Measurements from ENCODE around the gene ATP1A2. TPM values are rescaled to one million over a fixed set of nuclear protein-coding genes. Genes with fewer than 3 reads are reported as not detected.

ATP1A2 gene
- total and polyA plus RNA-seq, 2 of the 8 experiments (the other 6 are each of a cell fraction or from before 2014, with no cell fraction given) = 39.7 to 40.8 TPM

DNA sequence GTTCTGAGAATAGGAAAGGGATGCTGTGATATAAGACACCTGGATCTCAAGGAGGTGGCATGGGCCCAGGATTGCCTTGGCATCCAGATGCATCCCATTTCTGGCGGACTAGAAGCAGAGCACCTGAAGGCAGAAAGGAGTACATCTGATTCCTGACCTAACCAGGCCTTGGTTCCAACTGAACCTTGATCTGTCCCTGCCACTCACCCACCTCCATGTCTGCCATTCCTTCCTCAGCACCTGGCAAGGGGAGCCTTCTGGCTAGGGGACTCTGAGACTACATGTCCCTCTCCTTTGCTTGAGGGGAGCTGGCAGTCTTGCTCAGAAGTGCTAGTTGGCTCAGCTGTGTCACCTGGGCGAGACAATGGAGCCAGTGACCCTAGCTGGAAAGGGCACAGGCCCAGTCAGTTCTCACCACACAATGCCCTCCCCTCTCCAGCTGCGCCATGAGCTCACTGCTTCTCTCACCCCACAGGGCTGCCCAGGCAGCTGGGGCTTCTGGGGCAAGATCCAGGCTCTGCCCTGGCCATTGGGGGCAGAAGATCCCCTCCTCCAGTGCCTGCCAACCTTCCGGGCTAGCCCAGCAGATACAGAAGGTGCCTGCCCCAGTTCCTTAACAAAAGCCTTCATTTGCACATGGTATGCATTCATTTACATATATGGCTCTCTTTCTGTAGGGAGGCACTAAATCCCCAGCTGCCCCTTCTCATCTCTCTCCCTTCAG lies 20.0 kb upstream of the ATP1A2 start (continued):
- TF ChIP-seq NANOG (IDR thresholded peaks at IDR 0.05; ENCODE audit: insufficient read depth, low read depth, low read length, poor library complexity, severe bottlenecking) = peak; percentile 18
- TF ChIP-seq HDAC2 (IDR thresholded peaks at IDR 0.05; ENCODE audit: borderline replicate concordance in 1 of 2, low read depth in 2 of 2, low read length in 2 of 2) = 0 out of 4 replicates have a peak, but pooled peaks of 1 of the 2 experiments have one; percentile 66
- TF ChIP-seq TAF1 (IDR thresholded peaks at IDR 0.05; ENCODE audit: low read depth, low read length) = 0 out of 2 replicates have a peak, but pooled peaks have one; percentile 32
- no peak for TF ChIP-seq BRCA1 (IDR thresholded peaks at IDR 0.05; ENCODE audit: low read depth, low read length)
- TF ChIP-seq TEAD4 (IDR thresholded peaks at IDR 0.05; ENCODE audit: low read depth, low read length) = peak; percentile 51; the same call in 1 of the 2 replicates
- no peak for TF ChIP-seq ATF2 (IDR thresholded peaks at IDR 0.05; ENCODE audit: low read length)
- peak; percentile 75 for TF ChIP-seq YY1 (IDR thresholded peaks at IDR 0.05; ENCODE audit: low read depth, low read length)
- TF ChIP-seq TBP (IDR thresholded peaks at IDR 0.05; ENCODE audit: low read depth, low read length) = peak; percentile 24; the same call in 1 of the 2 replicates
- TF ChIP-seq NRF1 (IDR thresholded peaks at IDR 0.05; ENCODE audit: low read depth, low read length) = no peak
- no peak for TF ChIP-seq KDM4A (IDR thresholded peaks at IDR 0.05; ENCODE audit: low read depth, low read length, severe bottlenecking)
- peak in 1 of 2 experiments; percentile 54; a peak in 1 of 3 replicates for TF ChIP-seq EP300 (IDR thresholded peaks at IDR 0.05; ENCODE audit: borderline replicate concordance in 1 of 2, low read depth in 2 of 2, low read length in 2 of 2)
